Keratinocyte (primary cell): Measurements from ENCODE around the gene TTC28. TPM values are rescaled to one million over a fixed set of nuclear protein-coding genes. Genes with fewer than 3 reads are reported as not detected.

Experiments
- DNase-seq: peaks from one replicate; pipeline ENCODE4 v3.0.0-alpha.2; 2011; ENCODE audit warnings: low read depth, missing footprints, low spot score
- FAIRE-seq: peaks from 2 replicates; lab custom pipeline; 2011; peaks lifted over from hg19 to GRCh38; lab: Jason Lieb, UNC
- H2AFZ ChIP-seq: 2 replicates; pipeline ENCODE4 v1.6.0; 2012; ENCODE audit warnings: low read length, control low read depth, inconsistent platforms; ENCODE audit not compliant: control insufficient read depth
- H3K27ac ChIP-seq: 2 replicates; pipeline ENCODE4 v1.5.1; 2011; ENCODE audit warnings: low read length; ENCODE audit not compliant: control insufficient read depth, insufficient read depth
- H3K27me3 ChIP-seq: 3 replicates; pipeline ENCODE4 v1.6.0; 2011; ENCODE audit warnings: low read length; ENCODE audit not compliant: control insufficient read depth, insufficient read depth; ENCODE audit errors: extremely low read depth
- H3K36me3 ChIP-seq, 2 experiments: 2 replicates in 1 of 2; 3 replicates in 1 of 2; pipeline ENCODE4 v1.5.1; 2011; ENCODE audit warnings: low read length in 2 of 2, mild to moderate bottlenecking in 1 of 2; ENCODE audit not compliant: control insufficient read depth in 2 of 2, insufficient read depth in 2 of 2; ENCODE audit errors: extremely low read depth in 1 of 2
- H3K4me1 ChIP-seq: 3 replicates; pipeline ENCODE4 v1.5.1; 2011; ENCODE audit warnings: low read length; ENCODE audit not compliant: control insufficient read depth, insufficient read depth; ENCODE audit errors: extremely low read depth
- H3K4me2 ChIP-seq: 3 replicates; pipeline ENCODE4 v1.6.0; 2011; ENCODE audit warnings: low read depth, low read length; ENCODE audit not compliant: control insufficient read depth, insufficient read depth; ENCODE audit errors: extremely low read depth
- H3K4me3 ChIP-seq, 3 experiments: fragments of 200-600 bp in 1 of 3; sonication (generic) in 1 of 3; 2 replicates in 2 of 3; 3 replicates in 1 of 3; pipeline ENCODE4 v1.5.1; 2011 to 2016; ENCODE audit warnings: low read length in 3 of 3, mild to moderate bottlenecking in 3 of 3, control low read depth in 2 of 3, inconsistent platforms in 1 of 3, low read depth in 1 of 3, mixed read lengths in 1 of 3, mixed run types in 1 of 3, moderate library complexity in 1 of 3; ENCODE audit not compliant: control insufficient read depth in 2 of 3, insufficient read depth in 2 of 3; ENCODE audit errors: extremely low read depth in 1 of 3
- H3K79me2 ChIP-seq: 2 replicates; pipeline ENCODE4 v1.6.0; 2012; ENCODE audit warnings: low read length; ENCODE audit not compliant: control insufficient read depth, insufficient read depth
- H3K9ac ChIP-seq: 3 replicates; pipeline ENCODE4 v1.6.0; 2011; ENCODE audit warnings: low read length; ENCODE audit not compliant: control insufficient read depth, insufficient read depth; ENCODE audit errors: extremely low read depth
- H3K9me1 ChIP-seq: 3 replicates; pipeline ENCODE4 v1.6.0; 2011; ENCODE audit warnings: low read length; ENCODE audit not compliant: control insufficient read depth, insufficient read depth; ENCODE audit errors: extremely low read depth
- H3K9me3 ChIP-seq: 2 replicates; pipeline ENCODE4 v1.5.1; 2012; ENCODE audit warnings: low read depth, low read length; ENCODE audit not compliant: control insufficient read depth
- H4K20me1 ChIP-seq: 3 replicates; pipeline ENCODE4 v1.6.0; 2011; ENCODE audit warnings: low read length; ENCODE audit not compliant: control insufficient read depth, insufficient read depth; ENCODE audit errors: extremely low read depth
- EZH2 ChIP-seq: IDR thresholded peaks from one replicate; pipeline ENCODE4 v1.6.1; 2012; ENCODE audit warnings: inconsistent platforms, mild to moderate bottlenecking, low read length, moderate library complexity
- dilution Hi-C: fragments of 300-500 bp; cut with MboI; formaldehyde crosslinking; loops from one replicate; pipeline ENCODE4 v1.7.0; 2020; ENCODE audit warnings: low sequenced_read_pairs; ENCODE audit not compliant: extremely low pct_ligation_motif_present
- polyA plus RNA-seq, 5 experiments: library from polyadenylated mRNA; depleted of rRNA in 3 of 5; stranded (reverse) in 3 of 5; stranded (forward) in 1 of 5; unstranded in 1 of 5; fragments of >200 nt; gene quantifications; 1 replicate in 1 of 5; 2 replicates in 3 of 5; 3 replicates in 1 of 5; pipeline versions ENCODE4 v1.2.1 to v1.2.3, GENCODE V29; 2011 to 2012; ENCODE audit warnings: missing spikeins in 2 of 5, low read depth in 1 of 5, low replicate concordance in 1 of 5
- TF ChIP-seq, protein P1 (sequence below), 3 experiments: IDR thresholded peaks in 1 of 3; conservative IDR thresholded peaks in 1 of 3; optimal IDR thresholded peaks in 1 of 3; 2 replicates in 2 of 3; 3 replicates in 1 of 3; pipeline versions ENCODE3 to v1.5.1; 2011; ENCODE audit warnings: low read length in 3 of 3, mild to moderate bottlenecking in 3 of 3, moderate library complexity in 2 of 3, control low read depth in 1 of 3, inconsistent platforms in 1 of 3; ENCODE audit not compliant: insufficient read depth in 2 of 3; ENCODE audit errors: extremely low read depth in 1 of 3

The TTC28 gene
- polyA plus RNA-seq, 1 donor (not counting 4 experiments of a cell fraction or from before 2014, with no cell fraction given): 0.66 TPM

DNA sequence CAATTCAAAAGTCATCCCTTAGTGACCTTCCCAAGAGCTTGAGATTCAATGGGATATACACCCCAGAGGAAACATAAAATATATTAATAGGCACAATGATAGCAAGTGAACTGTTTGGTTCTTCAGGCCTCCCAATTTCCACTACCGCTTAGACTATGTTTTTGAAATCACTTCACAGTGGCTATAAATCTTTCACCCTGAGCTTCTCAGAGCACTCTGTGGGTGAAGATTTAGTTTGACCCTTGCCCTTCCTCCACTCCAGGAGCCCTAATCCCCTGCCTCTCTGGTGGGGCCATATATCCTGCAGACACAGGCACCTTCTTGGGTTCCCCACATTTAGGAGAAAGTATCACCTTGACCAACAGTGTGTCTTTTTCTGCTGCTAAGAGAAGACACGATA, 573.7 kb downstream of the TTC28 start:
- Histone ChIP-seq H3K36me3 (no peaks in the 10 kb centered on the region), H3K4me2 (no peak overlapping the region), H4K20me1 (no peaks in the 10 kb centered on the region), H3K9ac (no peak overlapping the region), H3K79me2 (no peaks in the 10 kb centered on the region), H3K27ac (no peak overlapping the region), H3K4me1 (no peaks in the 10 kb centered on the region), H3K27me3 (no peaks in the 10 kb centered on the region), H3K4me3 (no peak overlapping the region), H2AFZ (no peak overlapping the region), H3K9me3 (no peaks in the 10 kb centered on the region), H3K9me1 (no peaks in the 10 kb centered on the region)
- FAIRE-seq (no peak), DNase-seq (no peak)
- dilution Hi-C loops: no loop called here
- no peak for TF ChIP-seq EZH2
- TF ChIP-seq, protein P1, sequence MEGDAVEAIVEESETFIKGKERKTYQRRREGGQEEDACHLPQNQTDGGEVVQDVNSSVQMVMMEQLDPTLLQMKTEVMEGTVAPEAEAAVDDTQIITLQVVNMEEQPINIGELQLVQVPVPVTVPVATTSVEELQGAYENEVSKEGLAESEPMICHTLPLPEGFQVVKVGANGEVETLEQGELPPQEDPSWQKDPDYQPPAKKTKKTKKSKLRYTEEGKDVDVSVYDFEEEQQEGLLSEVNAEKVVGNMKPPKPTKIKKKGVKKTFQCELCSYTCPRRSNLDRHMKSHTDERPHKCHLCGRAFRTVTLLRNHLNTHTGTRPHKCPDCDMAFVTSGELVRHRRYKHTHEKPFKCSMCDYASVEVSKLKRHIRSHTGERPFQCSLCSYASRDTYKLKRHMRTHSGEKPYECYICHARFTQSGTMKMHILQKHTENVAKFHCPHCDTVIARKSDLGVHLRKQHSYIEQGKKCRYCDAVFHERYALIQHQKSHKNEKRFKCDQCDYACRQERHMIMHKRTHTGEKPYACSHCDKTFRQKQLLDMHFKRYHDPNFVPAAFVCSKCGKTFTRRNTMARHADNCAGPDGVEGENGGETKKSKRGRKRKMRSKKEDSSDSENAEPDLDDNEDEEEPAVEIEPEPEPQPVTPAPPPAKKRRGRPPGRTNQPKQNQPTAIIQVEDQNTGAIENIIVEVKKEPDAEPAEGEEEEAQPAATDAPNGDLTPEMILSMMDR (optimal IDR thresholded peaks at IDR 0.05 in 1 of 3, IDR thresholded peaks at IDR 0.05 in 1 of 3, conservative IDR thresholded peaks at IDR 0.05 in 1 of 3; ENCODE audit: extremely low read depth in 1 of 3, insufficient read depth in 2 of 3, low read length in 3 of 3): no peak

DNA sequence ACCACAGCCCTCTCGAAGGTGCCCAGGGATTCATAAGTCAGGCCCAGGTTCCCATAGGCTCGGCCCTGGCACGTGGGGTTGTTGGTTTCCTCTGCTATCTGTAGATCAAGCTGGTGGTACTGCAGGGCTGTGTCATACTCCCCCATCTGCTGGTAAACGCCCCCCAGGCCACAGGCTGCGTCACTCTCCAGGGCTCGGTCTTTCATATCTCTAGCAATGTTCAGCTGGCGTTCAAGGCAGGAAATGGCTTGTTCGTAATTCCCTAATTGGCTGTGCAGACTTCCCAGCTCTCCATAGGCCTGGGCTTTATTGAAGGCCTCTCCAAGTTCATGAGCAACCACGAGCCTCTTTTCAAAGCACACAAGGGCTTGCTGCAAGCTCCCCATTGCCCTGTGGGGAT, 574.2 kb downstream of the TTC28 start:
- Histone ChIP-seq H3K4me1 (no peaks in the 10 kb centered on the region), H3K27ac (no peak overlapping the region), H3K4me3 (no peak overlapping the region), H2AFZ (no peak overlapping the region), H3K9me3 (no peaks in the 10 kb centered on the region), H3K79me2 (no peaks in the 10 kb centered on the region), H3K27me3 (no peaks in the 10 kb centered on the region), H3K4me2 (no peak overlapping the region), H3K9ac (no peak overlapping the region), H3K9me1 (no peaks in the 10 kb centered on the region), H4K20me1 (no peaks in the 10 kb centered on the region), H3K36me3 (no peaks in the 10 kb centered on the region)
- DNase-seq (no peak), FAIRE-seq (no peak)
- TF ChIP-seq, protein P1 (optimal IDR thresholded peaks at IDR 0.05 in 1 of 3, IDR thresholded peaks at IDR 0.05 in 1 of 3, conservative IDR thresholded peaks at IDR 0.05 in 1 of 3; ENCODE audit: extremely low read depth in 1 of 3, insufficient read depth in 2 of 3, low read length in 3 of 3): no peak
- TF ChIP-seq EZH2: no peak
- dilution Hi-C loops: no loop called here
